Activated effector memory CD4-positive, alpha-beta T cell treated with Interleukin-2 at 50 U/mL for 16 hours (primary cell): Measurements from ENCODE around the gene CRAT.

ENCODE experiments used
- DNase-seq: peaks from one replicate; pipeline ENCODE4 v3.0.0-alpha.2; 2020

CRAT gene

DNA sequence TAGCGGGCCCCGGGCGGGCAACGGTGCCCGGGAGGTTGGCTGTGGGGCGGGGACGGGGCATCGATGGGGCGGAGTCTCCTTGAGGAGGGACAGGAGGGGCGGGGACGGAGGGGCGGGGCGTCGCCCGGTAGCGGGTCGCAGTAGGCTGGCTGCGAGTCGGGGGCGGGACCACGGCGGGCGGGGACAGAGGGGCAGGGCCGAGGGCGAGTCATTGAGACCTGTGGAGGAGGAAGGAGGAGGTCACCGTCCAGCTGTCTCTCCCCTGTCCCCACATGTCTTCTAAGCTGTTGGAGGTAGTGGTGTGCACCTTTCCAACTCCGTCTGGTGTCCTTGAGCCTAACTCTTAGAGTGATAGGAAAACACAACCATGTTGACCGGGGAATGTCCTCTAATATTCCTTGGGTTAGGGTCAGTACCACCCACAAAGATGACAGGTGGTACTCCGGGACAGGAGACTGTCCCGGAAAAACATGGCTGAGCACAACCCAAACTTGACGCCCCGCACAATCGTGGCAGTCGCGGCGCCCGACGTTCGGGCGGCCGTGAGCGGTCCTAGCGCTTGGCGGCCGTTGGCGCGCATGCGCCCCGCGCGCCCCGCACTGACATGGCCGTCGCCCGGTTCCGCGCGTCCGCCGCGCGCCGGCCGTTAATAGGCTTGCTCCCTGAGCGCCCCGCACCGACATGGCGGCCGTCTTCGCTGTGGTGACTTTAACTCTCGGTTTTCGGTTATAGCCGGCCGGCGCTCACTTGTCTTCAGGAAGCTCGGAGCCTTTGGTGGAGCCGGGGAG is at the start of gene CRAT, which contains the start of gene PTPA:
Gene CRAT (minus strand): TSS at position 54 of the 788 bp plus-strand sequence. CDS start 284 bp downstream, outside the sequence.
Gene PTPA (plus strand): TSS at position 676 of the 788 bp plus-strand sequence. CDS start 186 bp downstream, outside the sequence.
- DNase-seq: peak; percentile 92

DNA sequence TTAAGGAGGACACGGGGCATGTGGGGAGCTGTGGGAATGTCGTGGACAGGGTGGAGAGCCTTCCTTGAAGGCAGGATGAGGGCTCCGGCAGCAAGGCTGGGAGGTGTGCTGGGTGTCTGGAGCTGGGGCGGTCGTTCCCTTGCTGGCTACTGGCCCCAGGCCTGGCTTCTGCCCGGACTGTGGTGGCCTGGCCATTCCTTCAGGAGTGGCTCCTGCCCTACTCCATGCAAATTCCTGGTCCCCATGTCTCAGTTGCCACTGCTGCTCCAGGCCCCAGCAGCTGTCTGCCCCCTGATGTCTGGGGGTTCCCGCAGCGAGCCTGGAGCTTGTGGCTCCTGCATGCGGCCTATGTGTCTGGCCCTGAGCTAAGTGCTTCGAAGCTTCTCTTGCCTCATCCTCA is 45.6 kb upstream of the CRAT start:
- DNase-seq: no peak

DNA sequence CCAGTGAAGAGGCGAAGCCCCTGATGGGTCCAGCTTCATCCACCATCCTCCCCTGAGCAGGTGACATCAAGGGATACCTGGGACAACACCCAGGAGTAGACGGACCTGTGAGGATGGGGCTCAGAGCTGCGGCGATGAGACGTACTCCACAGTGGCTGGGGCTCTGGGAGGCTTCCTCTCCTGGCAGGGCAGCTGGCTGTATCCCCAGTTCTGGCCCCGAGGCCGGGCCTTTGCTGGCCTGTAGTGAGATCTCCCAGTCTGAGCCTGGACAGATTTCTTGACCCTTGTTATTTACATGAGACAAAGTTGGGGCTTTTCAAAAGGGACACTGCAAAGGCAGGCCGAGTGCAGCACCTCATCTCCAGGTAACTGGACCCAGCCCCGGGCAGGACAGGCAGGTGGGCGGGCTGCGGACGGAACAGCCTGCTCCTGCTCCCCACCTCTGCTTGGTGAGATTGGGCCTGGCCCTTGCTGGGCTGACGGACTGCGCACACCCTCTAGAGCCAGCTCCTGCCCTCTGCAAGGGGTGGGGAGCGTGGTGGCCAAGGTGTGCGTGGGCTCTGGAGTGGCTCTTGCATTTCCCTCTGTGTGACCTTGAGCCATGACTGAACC is 44.4 kb upstream of the CRAT start:
- DNase-seq: no peak

GRCh38 chr9:129151469-129151868 is 40.9 kb upstream of the CRAT start:
- no peak for DNase-seq

- DNase-seq: no peak
Measured at GRCh38 chr9:129150672-129151211, 40.1 kb upstream of the CRAT start.

DNA sequence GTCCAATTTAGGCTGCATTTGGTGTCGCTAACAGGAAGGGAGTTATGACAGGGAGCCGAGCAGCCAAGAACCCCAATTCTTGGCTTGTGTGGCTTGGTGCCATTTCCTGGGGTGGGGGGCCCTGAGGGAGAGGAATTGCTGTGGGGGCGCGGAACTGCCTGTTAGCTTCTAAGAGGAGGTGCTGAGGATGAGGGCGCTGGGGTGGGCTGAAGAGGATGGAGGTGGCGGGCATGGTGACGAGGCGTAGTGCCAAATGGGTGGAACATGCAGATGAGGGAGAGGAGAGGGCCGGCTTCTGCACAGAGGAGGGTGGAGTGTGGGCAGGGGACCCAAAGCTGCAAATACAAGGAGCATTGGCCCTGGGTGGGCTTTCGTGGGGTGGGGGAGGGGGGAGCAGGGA is 39.5 kb upstream of the CRAT start:
- no peak for DNase-seq

- no peak for DNase-seq
Measured at GRCh38 chr9:129149442-129149841, 38.8 kb upstream of the CRAT start.

- DNase-seq: no peak
Measured at GRCh38 chr9:129148463-129149204, 38.0 kb upstream of the CRAT start.

DNA sequence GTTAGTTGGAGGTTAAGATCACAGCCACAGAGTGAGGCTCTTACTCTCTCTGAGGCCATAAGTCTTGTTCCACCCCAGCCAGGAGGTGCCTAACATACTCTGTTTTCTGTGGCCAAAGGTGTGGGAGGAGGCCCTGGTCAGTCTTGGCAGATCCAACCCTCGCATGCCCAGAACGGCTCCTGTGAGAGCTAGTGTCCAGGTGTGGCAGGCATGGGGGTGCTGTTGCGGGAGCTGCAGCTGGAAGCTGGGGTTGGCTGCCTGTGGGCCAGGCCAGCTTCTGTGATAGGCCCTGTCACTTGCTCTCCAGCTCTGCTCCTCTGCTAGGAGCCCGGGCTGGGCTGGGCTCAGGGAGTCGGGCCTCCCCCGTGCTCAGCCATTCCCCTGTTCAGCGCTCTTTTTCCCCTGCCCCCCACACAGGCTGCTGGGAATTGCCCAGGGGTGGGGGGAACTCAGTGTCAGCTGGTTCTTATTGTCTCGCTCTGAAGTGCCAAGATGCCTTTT is 35.9 kb upstream of the CRAT start:
- DNase-seq: no peak

DNA sequence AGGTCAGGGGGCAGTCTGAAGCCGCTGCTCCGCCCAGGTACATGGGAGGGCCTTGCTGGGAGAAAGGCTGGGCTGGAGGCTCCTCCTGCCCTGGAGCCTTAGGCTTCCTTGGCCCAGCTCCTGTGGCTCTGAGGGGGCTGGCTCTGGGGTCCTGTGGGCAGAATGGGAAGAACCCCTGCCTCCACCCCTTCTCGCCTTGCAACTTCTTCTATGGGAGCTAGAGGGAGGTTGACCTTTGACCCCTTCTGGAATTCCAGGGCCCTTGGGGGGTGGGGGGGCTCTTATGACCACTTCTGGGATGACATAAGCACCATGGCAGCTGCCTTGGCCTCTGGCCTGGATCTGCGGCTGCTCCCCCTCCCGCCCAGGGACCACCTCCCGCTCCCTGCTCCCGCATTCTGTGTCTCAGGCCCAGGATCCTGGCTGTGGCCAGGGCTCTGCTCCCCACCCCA is 35.3 kb upstream of the CRAT start:
- no peak for DNase-seq

DNA sequence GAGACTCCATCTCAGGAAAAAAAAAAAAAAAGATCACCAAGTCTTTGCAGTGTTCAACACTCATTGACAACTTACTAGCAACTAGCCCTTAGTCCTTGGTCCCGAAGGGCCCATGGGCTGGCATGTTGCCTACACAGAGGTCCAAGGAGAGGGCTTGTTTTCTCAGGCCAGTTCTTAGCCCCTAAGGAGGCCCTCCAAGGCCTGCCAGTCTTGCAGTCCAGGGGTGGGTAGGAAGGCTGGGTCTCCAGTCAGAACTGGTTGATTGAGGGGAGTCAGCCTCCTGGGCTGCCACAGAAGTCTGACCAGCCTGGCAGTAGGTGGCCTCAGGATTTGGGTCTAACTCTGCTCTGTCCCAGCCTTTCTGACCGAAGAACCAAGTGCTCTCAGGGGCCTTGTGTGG is 34.7 kb upstream of the CRAT start:
- DNase-seq: no peak

DNA sequence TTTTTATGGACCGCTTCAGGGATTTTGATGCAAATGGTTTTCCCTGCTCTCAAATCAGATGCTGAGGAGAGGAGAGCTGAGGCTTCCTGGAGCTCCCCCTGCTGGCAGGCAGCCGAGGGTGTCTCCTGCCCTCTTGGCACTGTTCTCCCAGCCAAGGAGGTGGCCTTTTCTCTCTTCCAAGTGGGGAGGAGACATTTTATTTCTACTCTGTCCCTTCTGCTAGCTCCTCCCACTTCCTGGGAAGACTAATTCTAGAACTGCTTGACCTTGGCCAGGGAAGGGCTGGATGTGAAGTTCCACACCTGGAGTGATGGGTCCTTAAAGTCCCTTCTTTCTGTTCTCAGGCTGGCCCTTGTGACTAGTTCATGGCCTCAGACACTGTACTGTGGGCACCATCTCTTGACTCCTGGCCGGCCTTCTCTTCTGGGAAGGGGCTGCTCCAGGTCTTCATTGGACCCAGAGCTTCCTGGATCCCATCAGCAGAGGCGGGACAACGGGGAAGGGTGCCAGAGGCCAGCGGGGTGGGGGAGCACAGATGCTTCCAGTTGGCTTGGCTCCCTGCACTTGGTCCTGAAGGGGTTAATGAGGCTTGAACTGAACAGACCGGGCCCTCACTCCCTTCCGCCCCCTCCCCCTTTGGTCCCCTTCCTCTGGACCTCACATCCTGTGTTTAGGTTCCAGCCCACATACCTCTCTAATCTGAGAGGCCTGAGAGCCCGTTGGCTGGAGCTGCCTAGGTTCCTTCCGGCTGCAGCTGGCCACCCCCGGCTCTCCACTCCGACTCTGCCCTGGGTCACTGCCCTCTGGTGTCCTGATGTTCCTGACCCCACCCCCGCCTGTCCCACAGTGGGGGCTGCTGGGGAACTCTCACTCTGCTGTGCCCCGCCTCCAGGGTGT is 32.7 kb upstream of the CRAT start:
- DNase-seq: peak; percentile 59

DNA sequence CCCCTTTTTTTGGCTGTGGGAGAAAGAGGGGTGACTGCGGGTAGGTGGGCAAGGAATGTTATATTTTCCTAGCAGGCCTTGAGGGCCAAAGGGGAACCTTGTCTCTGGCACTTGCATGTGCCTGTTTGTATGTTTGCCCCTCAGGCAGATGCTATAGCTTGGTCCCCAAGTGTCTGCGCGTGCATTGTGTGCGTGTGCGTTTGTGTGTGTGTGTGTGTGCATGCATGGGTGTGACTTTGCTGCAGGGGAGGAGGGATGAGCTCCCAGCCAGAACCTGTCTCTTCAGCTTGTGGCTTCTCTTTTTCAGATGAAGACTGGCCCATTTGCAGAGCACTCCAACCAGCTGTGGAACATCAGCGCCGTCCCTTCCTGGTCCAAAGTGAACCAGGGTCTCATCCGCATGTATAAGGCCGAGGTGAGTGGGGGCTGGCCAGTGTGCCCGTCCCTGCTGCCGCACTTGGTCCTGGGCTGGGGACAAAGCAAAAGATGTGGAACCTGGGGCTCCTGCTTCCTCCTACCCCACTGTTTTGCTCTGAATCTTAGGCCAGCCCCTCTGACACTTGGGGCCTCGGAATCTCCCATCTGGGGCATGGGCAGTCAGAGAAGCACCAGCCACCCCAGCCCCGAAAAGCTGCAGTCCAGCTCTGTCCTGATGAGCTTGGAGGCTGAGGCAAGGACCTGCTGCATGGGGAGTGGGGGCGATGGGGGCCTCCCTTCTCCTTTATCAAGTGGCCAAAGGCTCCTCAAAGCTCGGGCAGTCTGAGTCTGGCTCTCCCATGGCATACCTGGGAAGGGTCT is 31.7 kb upstream of the CRAT start:
- DNase-seq: no peak

DNA sequence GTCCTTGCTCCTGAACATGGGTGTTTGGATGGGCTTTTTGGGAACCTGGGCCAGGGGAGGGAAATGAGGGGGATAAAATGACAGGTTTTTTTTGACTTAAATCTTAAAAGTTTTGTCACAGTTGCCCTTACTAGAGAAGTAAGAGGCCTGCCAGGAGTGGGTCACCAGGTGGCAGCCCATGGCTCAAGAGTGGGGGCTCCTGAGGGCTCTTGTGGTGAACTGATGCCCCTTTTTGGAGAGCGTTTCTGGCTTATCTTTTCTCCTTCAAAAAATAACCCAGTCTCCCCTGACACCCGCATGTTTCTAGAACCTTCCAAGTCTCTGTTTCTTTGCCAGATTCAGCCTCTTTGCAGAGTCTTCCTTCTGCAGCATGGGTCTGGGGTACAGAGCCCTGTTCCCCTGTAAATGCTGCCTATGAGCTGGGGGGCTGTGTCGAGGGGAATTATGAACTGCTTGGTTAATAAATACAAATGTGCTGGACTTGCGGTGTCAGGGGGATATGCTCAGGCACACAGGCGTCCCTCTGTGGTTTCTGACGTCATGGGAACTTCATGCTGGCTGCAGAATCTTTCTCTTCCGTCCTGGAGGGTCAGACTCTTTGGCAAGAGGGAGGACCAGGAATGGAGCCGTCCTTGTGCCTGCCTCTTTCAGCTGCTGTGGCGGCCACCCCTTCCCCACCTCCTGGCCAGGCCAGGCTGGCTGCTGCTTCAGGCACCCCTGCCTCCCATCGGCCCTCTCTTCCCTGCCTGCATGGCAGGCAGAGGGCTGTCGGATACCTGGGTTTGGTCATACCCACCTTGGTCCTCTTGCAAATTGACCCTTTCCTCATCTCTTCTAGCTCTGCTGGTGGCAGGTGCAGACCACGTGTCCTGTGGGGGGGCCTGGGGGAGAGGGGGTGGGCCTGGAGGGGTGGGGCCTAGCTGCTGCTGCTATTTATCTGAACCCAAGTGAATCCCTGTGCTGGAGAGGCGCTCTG is 30.8 kb upstream of the CRAT start:
- no peak for DNase-seq

GRCh38 chr9:129140397-129141065 is 29.9 kb upstream of the CRAT start:
- no peak for DNase-seq

GRCh38 chr9:129139993-129140396 is 29.4 kb upstream of the CRAT start:
- peak; percentile 71 for DNase-seq

- DNase-seq: peak; percentile 63
Measured at GRCh38 chr9:129139233-129139992, 28.8 kb upstream of the CRAT start.

DNA sequence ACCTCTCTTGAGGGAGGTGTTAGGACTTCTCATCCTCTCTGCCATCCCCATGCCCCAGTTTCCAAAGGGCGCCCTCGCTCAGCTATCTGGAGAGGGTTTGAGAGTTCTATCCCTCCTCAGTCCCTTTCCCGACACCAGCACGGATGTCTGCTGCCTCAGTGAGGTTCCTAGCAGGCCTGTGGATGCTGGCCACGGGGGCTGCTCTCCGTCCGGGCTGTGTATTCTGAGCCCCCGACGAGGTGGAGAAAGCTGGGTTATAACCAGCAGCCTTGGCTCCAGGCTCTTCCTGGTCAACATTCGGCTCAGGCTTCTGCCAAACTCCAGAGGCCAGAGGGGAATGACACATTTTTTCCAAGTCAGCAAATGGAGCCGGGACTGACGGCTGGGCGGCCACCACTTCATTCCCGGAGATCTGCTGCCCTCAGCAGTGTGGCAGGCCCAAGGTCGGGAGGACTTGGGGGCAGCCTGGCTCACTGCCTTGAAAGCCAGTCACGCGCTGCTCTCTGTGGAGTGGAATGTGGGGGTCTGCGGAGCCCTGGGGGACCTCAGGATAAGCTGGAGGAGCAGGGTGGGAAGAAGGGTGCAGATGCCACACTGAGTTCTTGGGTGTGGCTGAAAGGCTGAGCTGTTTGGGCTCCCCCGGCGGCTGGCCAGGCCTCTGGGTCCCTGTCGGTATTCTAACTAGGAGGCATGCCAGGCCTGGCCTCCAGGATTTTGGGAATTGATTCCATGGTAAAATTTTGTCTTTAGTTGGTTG is 28.1 kb upstream of the CRAT start:
- DNase-seq: no peak
